Activated CD4-positive, alpha-beta T cell treated with anti-CD3 and anti-CD28 coated beads, Interleukin-2, amount 50 U/mL, for 1 hour (primary cell): ENCODE results near the gene FAM107B.
"Not testable (repeated sequence)": the region's sequence is repeated elsewhere in the genome, so short reads cannot be mapped to it uniquely, and the experiment has no call there.

Experiments
- DNase-seq: peaks from one replicate; pipeline ENCODE4 v3.0.0-alpha.2; 2020

Gene FAM107B

DNA sequence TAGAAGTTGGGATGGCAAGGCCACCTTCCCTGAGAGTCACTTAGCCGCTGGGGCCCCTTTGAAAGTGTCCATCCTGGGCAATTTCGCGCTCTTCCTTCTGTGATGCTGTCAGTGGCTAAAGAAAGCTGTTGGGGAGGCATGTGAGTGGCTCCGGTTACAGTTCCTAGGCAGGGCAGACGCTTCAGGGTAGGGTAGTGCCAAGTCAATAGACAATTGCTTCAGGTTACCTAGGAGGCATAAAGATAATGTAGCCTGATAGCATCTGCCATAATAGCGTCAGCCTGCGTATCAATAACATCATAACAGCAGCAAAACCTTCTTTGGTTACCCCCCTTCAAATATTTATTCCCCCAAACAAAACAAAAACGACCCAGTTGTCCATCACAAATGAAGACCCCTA lies at the start of gene FAM107B:
Gene FAM107B (minus strand): TSS at position 101 of the 400 bp plus-strand sequence. CDS start 234 bp downstream, outside the sequence.
- DNase-seq = no peak

DNA sequence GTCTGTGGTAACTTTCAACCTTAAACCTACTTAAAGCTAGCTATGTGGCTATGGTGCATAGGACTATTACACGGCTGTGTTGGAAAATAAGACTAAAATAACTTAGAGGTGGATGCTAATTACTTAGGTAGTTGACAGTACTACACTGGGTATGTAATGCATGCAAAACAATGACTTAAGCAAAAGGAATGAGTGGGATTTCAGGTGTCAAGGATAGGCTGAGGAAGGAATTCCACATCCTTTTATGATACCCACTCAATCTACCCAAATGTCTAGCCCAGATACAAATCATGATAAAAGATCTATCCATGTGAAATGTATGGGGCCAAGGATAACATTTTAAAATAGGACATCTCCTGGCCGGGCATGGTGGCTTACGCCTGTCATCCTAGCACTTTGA lies 49.3 kb upstream of the FAM107B start:
- no peak for DNase-seq

DNA sequence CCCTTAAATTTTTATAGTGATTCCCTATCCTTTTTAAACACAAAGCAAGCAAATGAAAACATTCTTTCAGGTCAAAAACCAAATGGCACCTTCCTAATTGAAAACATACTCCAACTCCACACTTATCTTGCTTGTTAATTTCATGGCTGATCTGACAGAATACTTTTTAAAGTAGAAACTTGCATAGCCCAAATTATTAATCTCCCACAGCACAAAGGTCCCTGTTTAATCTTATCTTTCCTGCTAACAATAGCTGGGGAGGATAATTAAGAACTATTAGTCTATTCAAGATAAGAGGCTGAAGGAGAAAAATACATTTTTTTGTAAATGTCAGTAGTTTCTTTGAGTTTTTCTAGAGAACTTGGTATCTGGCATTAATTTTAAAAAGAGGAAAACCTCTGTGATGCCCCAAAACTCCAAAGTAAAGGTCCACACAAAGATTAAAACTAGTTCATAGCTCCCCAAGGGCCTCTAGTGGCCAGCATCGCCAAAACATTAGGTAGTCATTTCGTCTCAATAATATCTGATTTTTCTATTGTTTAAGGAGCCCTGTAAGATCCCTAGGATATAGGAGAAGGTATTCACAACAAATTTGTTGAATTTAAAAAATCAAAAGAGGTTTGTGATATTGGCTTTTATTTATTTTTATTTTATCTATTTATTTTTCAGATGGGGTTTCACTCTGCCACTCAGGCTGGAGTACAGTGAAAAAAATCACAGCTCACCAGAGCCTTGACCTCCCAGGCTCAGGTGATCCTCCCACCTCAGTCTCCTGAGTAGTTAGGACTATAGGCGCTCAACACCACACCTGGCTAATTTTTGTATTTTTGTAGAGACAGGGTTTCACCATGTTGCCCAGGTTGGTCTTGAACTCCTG lies 48.4 kb upstream of the FAM107B start:
- DNase-seq = peak; percentile 48

DNA sequence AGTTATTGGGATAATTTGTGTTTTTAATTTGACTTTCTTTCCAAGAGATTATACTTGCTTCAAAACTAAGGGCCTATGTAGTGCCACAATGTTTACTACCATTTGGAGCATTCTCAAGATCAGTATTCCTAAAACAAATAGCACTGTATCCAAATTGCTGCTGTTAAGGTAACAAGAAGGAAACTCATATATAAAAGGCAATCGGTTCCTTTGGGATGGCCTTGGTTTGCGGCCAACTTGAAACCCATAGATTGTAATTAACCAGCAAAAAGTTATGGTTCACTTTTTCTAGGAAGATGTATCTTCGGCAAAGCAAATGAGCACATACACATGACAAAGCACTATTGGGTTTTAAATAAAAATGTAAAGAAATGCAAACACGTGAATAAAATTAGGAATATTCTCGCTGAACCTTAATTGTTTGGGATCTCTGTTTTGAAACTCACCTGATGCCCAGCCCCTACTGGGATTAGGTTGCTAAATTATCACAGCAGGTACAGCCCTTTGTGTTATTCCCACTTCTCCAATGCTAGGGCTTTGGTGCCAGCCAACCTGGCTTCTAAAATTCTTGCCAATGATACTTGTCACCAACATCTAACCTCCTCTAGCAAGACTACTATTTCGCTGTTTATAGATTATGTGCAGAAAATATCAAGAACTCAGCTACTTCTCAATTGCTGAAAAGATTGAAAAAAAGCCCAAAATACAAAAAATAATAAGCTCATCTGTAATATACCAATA lies 47.1 kb upstream of the FAM107B start:
- no peak for DNase-seq

DNA sequence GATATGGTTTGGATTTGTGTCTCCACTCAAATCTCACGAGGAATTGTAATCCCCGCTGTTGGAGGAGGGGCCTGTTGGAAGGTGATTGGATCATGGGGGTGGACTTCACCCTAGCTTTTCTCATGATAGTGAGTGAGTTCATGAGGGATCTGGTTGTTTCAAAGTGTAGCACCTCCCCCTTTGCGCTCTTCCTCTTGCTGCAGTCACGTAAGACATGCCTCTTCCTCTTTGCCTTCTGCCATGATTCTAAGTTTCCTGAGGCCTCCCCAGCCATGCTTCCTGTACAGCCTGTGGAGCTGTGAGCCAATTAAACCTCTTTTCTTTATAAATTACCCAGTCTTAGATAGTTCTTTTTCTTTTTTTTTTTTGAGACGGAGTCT lies 46.1 kb upstream of the FAM107B start:
- DNase-seq = no peak

DNA sequence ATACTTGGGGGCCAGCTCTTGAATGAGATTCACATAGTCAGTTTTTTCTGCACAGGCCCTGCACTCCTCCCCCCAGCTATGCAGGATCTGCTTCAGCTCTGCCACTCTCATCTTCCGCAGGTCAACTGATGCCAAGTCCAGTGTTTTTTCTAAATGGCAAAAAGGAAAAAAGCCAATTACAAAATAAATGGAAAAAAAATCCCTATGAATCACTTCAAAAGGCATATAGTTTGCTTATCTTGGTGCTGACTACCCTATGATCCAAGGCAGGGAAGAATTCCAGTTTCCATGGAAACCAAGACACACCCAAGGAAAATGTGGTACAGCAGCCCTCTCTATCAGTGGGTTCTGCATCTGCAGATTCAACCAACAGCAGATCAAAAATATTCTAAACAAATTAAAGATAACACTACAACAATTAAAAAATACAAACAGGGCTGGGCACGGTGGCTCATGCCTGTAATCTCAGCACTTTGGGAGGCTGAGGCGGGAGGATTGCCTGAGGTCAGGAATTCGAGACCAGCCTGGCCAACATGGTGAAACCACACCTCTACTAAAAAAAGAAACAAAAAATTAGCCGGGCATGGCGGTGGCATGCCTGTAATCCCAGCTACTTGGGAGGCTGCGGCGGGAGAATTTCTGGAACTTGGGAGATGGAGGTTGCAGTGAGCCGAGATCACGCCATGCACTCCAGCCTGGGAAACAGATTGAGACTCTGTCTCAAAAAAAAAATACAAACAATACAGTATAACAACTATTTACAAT lies 45.5 kb upstream of the FAM107B start:
- no peak for DNase-seq

DNA sequence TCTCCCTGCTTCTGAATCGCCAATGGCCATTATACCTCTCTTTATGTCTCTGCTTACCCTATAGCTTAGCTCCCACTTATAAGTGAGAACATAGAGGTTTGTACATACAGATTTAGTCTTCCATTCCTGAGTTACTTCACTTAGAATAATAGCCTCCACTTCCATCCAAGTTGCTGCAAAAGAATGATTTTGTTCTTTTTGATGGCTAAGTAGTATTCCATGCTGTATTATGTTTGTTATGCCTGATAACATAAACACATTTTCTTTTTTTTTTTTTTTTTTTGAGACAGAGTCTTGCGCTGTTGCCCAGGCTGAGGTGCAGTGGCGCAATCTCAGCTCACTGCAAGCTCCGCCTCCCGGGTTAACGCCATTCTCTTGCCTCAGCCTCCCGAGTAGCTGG lies 42.0 kb upstream of the FAM107B start:
- DNase-seq = not testable (repeated sequence)

DNA sequence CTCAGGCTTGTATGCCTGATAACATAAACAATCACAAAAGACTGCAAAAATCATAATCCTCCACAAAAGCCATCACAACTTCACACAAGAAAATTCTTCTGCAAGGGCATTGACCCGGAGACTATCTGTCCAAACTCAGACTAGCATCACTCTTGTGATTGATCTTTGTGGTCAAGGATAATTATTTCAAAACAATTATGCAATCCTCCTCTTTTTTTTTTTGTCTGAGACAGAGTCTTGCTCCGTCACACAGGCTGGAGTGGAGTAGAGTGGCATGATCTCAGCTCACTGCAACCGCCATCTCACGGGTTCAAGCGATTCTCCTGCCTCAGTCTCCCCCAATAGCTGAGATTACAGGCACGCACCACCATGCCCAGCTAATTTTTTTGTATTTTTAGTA lies 41.0 kb upstream of the FAM107B start:
- DNase-seq = no peak

DNA sequence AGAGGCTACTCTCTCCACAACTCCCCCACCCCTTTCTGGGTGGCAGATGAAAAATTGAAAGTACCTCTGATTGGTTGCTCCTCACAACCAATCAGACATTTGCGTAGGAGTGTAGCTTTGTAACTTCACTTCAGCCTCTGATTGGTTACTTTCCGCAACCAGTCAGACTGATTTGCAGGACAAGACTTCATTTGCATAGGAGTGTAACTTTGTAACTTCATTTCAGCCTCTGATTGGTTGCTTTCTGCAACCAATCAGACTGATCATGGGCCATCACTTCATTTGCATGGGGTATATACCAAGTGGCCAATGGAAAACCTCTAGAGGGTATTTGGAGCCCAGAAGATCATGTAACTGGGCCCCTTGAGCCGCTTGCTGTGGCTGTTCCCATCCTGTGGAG lies 37.6 kb upstream of the FAM107B start:
- DNase-seq = no peak

DNA sequence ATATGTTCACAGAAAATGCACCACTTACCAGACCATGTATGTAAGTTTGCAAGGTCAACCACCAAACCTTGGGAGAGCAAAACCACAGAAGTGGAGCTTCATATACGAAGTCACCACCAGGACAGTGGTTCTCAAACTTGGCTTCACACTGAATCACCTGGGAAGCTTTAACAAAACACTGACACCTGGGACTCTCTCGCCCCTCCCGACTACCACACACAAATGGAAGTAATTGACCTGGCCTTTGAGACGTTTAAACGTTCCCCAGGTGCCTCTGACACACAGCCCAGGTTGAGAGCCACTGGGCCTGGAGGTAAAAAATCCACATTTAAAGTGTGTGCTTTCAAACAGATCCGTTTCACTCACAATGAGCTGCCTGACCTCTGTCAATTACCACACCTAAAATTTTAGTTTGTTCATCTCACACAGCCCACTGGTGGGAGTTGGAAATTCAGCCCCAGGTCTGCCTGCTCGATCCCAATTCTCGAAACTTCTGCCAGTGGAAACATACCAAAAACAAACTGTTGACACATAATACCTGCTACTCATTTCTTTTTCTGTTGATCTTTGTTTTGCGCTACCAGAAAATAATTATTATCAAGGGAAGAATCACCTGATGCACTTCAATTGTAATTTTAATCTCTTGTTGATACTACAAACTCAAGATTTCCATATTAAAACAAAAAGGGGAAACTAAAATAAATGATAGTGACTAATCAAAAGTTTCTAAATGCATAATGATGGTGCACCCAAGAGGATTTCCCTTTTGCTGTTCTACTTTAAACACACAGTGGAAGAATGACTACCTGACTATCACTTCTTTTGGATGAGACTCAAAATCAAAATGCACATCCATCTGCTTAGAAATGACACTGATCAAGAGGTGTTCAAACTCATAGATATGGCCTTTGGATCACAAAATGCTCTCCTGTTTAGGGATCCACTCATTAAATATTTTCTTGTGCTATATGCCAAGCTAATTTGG lies 36.6 kb upstream of the FAM107B start:
- DNase-seq = no peak

DNA sequence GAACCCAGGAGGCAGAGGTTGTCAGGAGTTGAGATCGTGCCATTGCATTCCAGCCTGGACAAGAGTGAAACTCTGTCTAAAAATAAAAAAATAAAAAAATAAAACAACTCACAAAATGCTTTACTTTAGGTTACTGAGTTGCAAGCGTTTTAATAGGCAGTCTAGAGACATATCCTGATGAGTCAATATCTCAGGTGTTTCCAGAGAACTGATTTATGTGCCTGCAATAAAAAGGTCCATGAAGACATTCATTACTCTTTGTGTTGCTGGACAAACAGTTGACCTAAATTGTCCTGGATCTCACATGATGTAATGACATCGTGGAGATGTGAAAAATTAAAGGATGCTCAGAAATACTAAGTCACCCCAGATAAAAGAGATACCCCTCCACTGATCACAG lies 31.6 kb upstream of the FAM107B start:
- DNase-seq = no peak

DNA sequence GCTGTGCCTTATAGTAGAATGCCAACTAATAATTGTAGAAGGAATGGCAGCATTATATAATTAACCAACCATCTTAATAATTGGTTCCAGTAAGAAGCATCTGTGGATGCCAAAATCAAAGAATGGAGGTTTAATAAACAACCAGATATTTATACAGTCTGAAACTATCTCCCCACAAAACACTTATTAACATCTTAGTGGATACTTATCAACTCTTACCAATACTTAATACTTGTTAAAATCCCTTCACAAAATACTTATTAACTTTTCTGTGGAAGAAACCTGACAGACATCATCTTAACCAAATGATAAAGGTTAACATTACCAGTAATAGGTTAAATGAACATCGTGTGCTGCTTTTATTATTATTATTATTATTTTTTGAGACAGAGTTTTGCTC lies 29.1 kb upstream of the FAM107B start:
- no peak for DNase-seq

DNA sequence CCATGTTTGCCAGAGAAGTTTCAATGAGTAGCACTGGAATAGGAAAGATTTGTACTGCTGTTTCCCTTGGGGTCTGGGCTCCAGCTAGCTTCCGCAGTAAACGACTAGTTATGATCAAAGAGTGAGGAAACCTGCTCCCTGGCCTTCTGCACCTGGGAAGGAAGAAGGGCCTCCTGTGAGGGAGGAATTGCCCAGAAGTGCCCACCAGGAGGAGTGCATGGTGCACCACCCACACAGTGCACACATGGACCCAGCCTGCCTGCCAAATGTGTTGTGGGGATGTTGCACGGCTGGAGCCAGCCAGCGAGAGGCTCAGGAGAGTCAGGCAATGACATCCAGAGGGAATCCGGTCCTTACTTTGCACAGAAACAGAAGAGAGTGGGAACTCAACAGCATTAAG lies 27.0 kb upstream of the FAM107B start:
- no peak for DNase-seq

DNA sequence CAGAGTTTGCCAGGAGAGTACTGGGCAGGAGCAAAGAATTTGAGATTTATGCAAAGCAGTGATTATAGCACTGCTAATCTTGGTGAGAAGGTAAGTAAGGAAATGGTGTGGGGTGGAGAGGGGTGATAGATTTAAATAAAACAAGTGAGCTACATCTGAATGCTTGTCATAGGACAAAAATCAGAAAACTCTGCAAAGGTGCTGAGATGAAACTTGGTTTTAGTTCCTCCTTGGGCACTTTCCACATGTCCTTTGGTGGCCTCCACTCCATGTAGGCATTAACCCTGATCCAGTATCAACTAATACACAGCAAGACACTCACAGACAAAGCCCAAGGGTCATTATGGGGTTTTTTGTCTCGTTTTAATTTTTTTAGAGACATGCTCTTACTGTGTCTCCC lies 25.7 kb upstream of the FAM107B start:
- DNase-seq = no peak

DNA sequence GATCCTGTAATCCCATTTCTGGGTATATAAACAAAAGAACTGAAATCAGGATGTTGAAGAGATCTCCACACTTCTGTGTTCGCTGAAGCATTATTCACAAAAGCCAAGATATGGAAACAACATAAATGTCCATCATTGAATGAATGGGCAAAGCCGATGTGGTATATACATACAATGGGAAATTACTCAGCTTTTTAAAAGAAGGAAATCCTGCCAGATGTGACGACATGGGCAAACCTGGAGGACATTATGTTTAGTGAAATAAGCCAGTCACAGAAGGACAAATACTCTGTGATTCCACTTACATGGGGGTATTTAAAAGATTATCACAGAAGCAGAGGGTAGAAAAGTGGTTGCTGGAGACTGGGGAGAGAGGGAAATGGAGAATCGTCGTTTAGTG lies 23.9 kb upstream of the FAM107B start:
- no peak for DNase-seq

DNA sequence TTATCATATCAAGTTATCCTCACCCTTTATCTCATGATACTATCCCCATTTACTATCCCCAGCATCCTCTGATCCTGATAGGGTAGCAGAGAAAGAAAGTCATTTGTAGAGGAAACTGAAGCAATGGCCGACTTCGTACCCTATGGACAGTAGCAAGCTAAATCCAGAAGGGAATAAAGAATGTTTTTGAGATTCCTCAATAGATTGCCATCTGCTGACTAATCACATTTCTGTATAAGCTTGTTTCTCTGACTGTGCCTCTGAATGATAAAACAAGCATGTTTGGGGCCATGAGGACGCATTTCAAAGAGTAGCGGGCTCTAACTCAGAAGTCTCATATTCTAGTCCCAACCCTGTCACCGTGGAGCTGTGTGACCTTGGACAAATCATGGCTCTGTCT lies 13.2 kb upstream of the FAM107B start:
- DNase-seq = no peak

DNA sequence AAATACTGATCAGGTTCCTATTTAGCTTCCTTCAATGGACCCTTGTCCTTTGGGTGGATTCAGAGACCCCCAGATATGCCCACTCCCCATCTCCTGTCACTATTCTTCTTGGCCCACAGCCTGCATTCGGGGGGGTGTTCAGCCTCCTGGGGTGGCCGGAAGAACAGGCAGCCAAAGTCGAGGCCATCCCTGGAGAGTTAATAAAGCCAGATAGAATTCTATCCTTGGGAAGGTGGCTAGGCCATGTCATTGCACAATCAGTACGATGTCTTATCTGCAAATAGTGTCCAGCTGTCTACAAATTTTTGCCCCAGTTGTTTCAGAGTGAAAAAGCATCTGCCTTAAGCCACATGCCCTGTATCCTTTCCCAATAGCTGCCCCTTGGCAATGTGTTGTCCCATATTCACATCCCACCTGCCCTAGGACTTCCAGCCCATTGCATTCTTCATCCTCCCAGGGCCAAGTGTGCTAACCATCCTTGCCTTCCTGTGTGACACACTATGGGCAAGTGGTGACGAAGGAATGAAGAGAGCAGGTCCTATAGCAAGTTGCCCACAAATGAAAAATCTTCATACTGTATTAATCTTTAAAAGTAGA lies 9.9 kb upstream of the FAM107B start:
- no peak for DNase-seq

DNA sequence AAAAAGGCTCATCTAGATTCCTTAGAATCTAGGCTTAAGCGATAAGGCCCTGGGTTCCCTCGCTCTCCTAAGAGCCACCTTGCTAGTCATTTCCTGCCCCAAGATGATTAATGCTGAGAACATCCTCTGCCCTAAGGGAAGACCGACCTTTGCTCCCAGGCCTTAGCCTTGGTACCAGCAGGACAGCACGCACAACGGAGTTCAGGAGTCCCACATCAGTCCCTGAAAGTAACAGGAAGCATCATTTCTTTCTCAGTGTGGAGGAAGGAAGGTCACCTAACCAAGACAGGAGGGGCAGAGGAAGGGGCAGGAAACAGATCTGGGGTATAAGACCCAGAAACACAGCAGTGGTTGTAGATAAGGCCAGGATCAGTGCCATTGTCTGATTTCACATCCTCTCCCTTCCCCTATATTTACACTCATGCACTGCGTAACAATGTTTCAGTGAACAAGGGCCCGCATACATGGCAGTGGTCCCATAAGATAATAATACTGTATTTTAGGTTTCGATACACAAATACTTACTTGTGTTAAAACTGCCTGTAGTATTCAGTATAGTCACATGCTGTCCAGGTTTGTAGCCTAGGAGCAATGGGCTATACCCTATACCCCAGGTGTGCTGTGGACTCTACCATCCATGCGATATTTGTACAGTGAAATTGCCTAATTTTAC lies 8.1 kb upstream of the FAM107B start:
- DNase-seq = no peak

DNA sequence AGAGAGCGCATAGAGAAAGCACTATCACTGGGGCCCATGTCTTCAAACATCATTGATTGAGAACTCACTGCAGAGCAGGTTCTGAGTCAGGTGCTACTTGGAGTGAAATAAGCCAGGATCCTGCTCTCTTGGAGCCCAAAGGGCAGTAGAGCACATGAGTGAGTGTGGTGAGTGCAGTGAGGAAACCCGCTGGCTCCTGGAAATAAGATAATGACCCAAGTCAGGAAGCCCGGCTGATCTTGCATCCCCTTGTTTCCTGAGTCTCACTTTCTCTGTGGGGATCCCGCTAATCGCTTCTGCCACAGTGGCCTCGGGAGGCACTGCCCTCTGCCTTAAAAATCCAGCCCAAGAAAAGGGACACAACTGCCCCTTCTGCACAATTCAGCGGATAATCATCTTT lies 7.1 kb upstream of the FAM107B start:
- DNase-seq = no peak

DNA sequence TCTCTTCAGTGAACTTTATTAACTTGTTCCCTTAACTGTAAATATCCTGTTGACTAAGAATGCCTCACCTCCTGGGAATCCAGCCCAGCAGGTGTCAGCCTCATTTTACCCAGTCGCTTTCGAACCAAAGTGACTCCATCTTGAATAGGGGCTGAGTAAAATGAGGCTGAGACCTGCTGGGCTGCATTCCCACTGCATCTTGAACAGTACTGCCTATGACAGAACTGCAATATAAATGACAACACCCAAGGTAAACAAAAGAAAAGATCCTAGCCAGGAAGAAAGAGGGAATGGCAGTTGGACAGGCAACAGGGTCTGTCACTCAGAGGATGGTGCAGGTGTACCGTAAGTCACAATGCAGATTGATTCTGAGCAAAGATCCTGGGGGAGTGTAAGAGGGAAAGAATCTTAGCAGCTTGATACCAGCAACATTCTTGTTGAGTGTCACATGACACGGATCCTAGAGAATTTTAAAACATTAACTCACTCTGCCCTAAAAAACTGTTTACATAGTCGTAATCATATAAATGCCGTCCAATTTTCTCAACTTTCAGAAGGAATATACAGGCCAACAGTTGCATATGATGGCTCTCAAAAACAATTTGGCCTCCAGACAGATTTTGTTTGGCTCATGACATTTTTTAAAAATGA lies 4.4 kb upstream of the FAM107B start:
- DNase-seq = no peak

DNA sequence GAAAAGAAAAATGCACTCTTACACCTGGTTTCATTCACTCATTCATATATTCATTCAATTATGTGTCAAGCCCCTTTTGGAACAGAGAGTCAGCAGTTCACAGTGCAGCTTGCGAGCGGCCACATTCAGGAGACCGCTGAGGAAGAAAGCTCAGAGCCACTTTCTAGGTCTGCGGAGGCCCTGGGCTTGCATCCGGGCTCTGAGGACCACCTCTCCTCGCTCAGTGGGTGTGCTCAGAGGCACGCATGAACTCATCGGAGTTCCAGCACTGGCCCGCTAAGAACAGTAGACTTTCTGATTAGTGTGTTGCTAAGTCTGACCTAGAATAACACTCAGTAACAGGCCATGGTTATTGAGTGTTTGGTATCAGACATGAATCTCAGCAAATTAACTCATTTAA lies 1.8 kb upstream of the FAM107B start:
- DNase-seq = no peak
